Loucy (cell line): ENCODE results near the gene STX1A.
"Not testable (repeated sequence)": the region's sequence is repeated elsewhere in the genome, so short reads cannot be mapped to it uniquely, and the experiment has no call there.

Experiments
- H2AFZ ChIP-seq: fragments of 200-600 bp; sonication (generic); 2 replicates; pipeline ENCODE4 v1.6.0; 2016; ENCODE audit warnings: antibody characterized with exemption, mild to moderate bottlenecking, low read length, moderate library complexity
- H3F3A ChIP-seq: fragments of 200-600 bp; 2 replicates; pipeline ENCODE4 v1.6.0; 2016; ENCODE audit warnings: antibody characterized with exemption, low read depth, mild to moderate bottlenecking
- H3K27me3 ChIP-seq: fragments of 200-600 bp; sonication (generic); 2 replicates; pipeline ENCODE4 v1.6.1; 2014; ENCODE audit warnings: low read length, mild to moderate bottlenecking; ENCODE audit not compliant: insufficient read depth, poor library complexity, severe bottlenecking
- H3K36me3 ChIP-seq: fragments of 200-600 bp; sonication (generic); 2 replicates; pipeline ENCODE4 v1.6.1; 2016; ENCODE audit warnings: low read length; ENCODE audit not compliant: insufficient read depth
- H3K4me1 ChIP-seq: fragments of 200-600 bp; sonication (generic); 2 replicates; pipeline ENCODE4 v1.5.1; 2014; ENCODE audit warnings: low read length, mild to moderate bottlenecking; ENCODE audit not compliant: insufficient read depth, poor library complexity, severe bottlenecking
- H3K4me2 ChIP-seq: fragments of 200-600 bp; sonication (generic); 2 replicates; pipeline ENCODE4 v1.6.0; 2014; ENCODE audit warnings: antibody characterized with exemption, low read length, low read depth, mild to moderate bottlenecking; ENCODE audit not compliant: poor library complexity, severe bottlenecking
- H3K4me3 ChIP-seq: fragments of 200-600 bp; sonication (generic); 2 replicates; pipeline ENCODE4 v1.5.1; 2014; ENCODE audit warnings: low read length, mild to moderate bottlenecking, mixed read lengths; ENCODE audit not compliant: poor library complexity, severe bottlenecking
- H3K79me2 ChIP-seq: fragments of 200-600 bp; sonication (generic); 2 replicates; pipeline ENCODE4 v1.6.1; 2014; ENCODE audit warnings: low read length; ENCODE audit not compliant: insufficient read depth
- H3K9ac ChIP-seq: fragments of 200-600 bp; sonication (generic); 2 replicates; pipeline ENCODE4 v1.6.0; 2014; ENCODE audit warnings: mild to moderate bottlenecking, low read depth, low read length, moderate library complexity; ENCODE audit not compliant: poor library complexity, severe bottlenecking
- H3K9me2 ChIP-seq: fragments of 200-600 bp; sonication (generic); replicated peaks from 2 replicates; pipeline ENCODE4 v1.6.1; 2016; ENCODE audit warnings: low read depth, low read length, mixed read lengths
- H3K9me3 ChIP-seq: fragments of 200-600 bp; sonication (generic); 2 replicates; pipeline ENCODE4 v1.6.1; 2014; ENCODE audit warnings: mild to moderate bottlenecking, antibody characterized with exemption, low read length, low read depth; ENCODE audit not compliant: insufficient read depth
- H4K20me1 ChIP-seq: fragments of 200-600 bp; sonication (generic); 2 replicates; pipeline ENCODE4 v1.6.0; 2014; ENCODE audit warnings: antibody characterized with exemption, low read length, mild to moderate bottlenecking; ENCODE audit not compliant: insufficient read depth, poor library complexity, severe bottlenecking
- CTCF ChIP-seq: fragments of 200-600 bp; sonication (generic); conservative IDR thresholded peaks from 2 replicates; pipeline ENCODE4 v1.5.1; 2014; ENCODE audit warnings: mild to moderate bottlenecking, antibody characterized with exemption, low read length
- EZH2phosphoT487 ChIP-seq: fragments of 200-600 bp; IDR thresholded peaks from 2 replicates; pipeline ENCODE4 v1.6.1; 2018; ENCODE audit warnings: antibody characterized with exemption, mild to moderate bottlenecking, moderate library complexity, borderline replicate concordance

The STX1A gene

GRCh38 chr7:73715648-73716317 is 3.7 kb downstream of the STX1A start:
- Histone ChIP-seq H4K20me1 (peaks cover 40% of the 10 kb centered on the region), H3K4me3 (peak overlapping the region; percentile 8), H3K27me3 (peaks cover 56% of the 10 kb centered on the region), H3K9me2 (no peaks in the 10 kb centered on the region), H3K4me1 (peaks cover 39% of the 10 kb centered on the region), H3K79me2 (no peaks in the 10 kb centered on the region), H3K9ac (no peak overlapping the region), H3F3A (0 out of 2 replicates have a peak, but pooled peaks cover 3% of the 10 kb centered on the region), H3K9me3 (no peaks in the 10 kb centered on the region), H2AFZ (no peak overlapping the region), H3K4me2 (peak overlapping the region; percentile 43), H3K36me3 (no peaks in the 10 kb centered on the region)
- TF ChIP-seq EZH2phosphoT487 (no peak), CTCF (no peak)

GRCh38 chr7:73713319-73713718 is 6.2 kb downstream of the STX1A start:
- not testable (repeated sequence) for H3K9me3 ChIP-seq, H3K36me3 ChIP-seq, H3K4me2 ChIP-seq, H3K9me2 ChIP-seq, H2AFZ ChIP-seq, H3F3A ChIP-seq, H3K79me2 ChIP-seq, H3K4me3 ChIP-seq, H3K9ac ChIP-seq
- H3K4me1 ChIP-seq = peaks cover 28% of the 10 kb centered on the region
- H4K20me1 ChIP-seq = peaks cover 27% of the 10 kb centered on the region
- peaks cover 52% of the 10 kb centered on the region for H3K27me3 ChIP-seq

GRCh38 chr7:73712773-73713172 is 6.7 kb downstream of the STX1A start:
- Histone ChIP-seq H3F3A (0 out of 2 replicates have a peak, but pooled peaks cover 3% of the 10 kb centered on the region), H3K4me1 (peaks cover 24% of the 10 kb centered on the region), H3K79me2 (no peaks in the 10 kb centered on the region), H3K4me3 (no peak overlapping the region), H3K36me3 (no peaks in the 10 kb centered on the region), H3K4me2 (no peak overlapping the region), H3K9me2 (no peaks in the 10 kb centered on the region), H4K20me1 (peaks cover 24% of the 10 kb centered on the region), H3K9me3 (no peaks in the 10 kb centered on the region), H3K9ac (no peak overlapping the region), H3K27me3 (peaks cover 52% of the 10 kb centered on the region), H2AFZ (no peak overlapping the region)
- TF ChIP-seq EZH2phosphoT487 = no peak
- TF ChIP-seq CTCF = no peak
